Ishikawa (cell line): ENCODE results near the gene IRF8.

Experiments used
- CEBPB ChIP-seq: IDR thresholded peaks from 2 replicates; pipeline ENCODE4 v1.6.1; 2012
- CREB1 ChIP-seq: IDR thresholded peaks from 2 replicates; pipeline ENCODE4 v1.6.1; 2012; ENCODE audit warnings: low read depth
- EGR1 ChIP-seq: IDR thresholded peaks from 2 replicates; pipeline ENCODE4 v1.6.1; 2012
- EP300 ChIP-seq: IDR thresholded peaks from 2 replicates; pipeline ENCODE4 v1.6.1; 2012; ENCODE audit warnings: borderline replicate concordance
- FOXM1 ChIP-seq: IDR thresholded peaks from 2 replicates; pipeline ENCODE4 v1.6.1; 2012; ENCODE audit warnings: low read depth, borderline replicate concordance
- MAX ChIP-seq: IDR thresholded peaks from 2 replicates; pipeline ENCODE4 v1.6.1; 2012
- NFIC ChIP-seq: IDR thresholded peaks from 2 replicates; pipeline ENCODE4 v1.6.1; 2012
- RAD21 ChIP-seq: IDR thresholded peaks from 2 replicates; pipeline ENCODE4 v1.6.1; 2012; ENCODE audit warnings: low read depth
- REST ChIP-seq: IDR thresholded peaks from 2 replicates; pipeline ENCODE4 v1.6.1; 2012; ENCODE audit warnings: low read depth, mild to moderate bottlenecking
- TAF1 ChIP-seq: IDR thresholded peaks from 2 replicates; pipeline ENCODE4 v1.6.1; 2012; ENCODE audit warnings: low read depth, mild to moderate bottlenecking
- TCF12 ChIP-seq: IDR thresholded peaks from 2 replicates; pipeline ENCODE4 v1.6.1; 2012; ENCODE audit warnings: low read depth
- TEAD4 ChIP-seq: IDR thresholded peaks from 2 replicates; pipeline ENCODE4 v1.6.1; 2012
- USF1 ChIP-seq: IDR thresholded peaks from 2 replicates; pipeline ENCODE4 v1.6.1; 2012
- YY1 ChIP-seq: IDR thresholded peaks from 2 replicates; pipeline ENCODE4 v1.6.1; 2012; ENCODE audit warnings: low read depth
- ZBTB7A ChIP-seq: IDR thresholded peaks from 2 replicates; pipeline ENCODE4 v1.6.1; 2012; ENCODE audit warnings: low read depth

Gene IRF8

GRCh38 chr16:85863384-85863774 lies 35.6 kb upstream of the IRF8 start:
- no peak for TF ChIP-seq YY1
- TF ChIP-seq NFIC, result no peak

- TF ChIP-seq ZBTB7A (no peak), EGR1 (no peak), USF1 (no peak), TCF12 (no peak), YY1 (no peak), RAD21 (no peak), FOXM1 (no peak), REST (no peak), MAX (no peak), CREB1 (no peak)
Observed at GRCh38 chr16:85864965-85865364, 34.0 kb upstream of the IRF8 start.

GRCh38 chr16:85867189-85867588 lies 31.8 kb upstream of the IRF8 start:
- TF ChIP-seq EP300 (no peak), RAD21 (no peak), NFIC (no peak), USF1 (no peak), EGR1 (no peak), TEAD4 (no peak), TCF12 (no peak), ZBTB7A (no peak), YY1 (no peak), CEBPB (no peak), CREB1 (no peak)

- TF ChIP-seq EGR1, result no peak
- TF ChIP-seq CREB1, result no peak
- no peak for TF ChIP-seq TAF1
- no peak for TF ChIP-seq FOXM1
- no peak for TF ChIP-seq RAD21
- no peak for TF ChIP-seq MAX
- TF ChIP-seq NFIC, result no peak
Observed at GRCh38 chr16:85868495-85868894, 30.5 kb upstream of the IRF8 start.

- TF ChIP-seq TAF1, result no peak
- TF ChIP-seq USF1, result no peak
- no peak for TF ChIP-seq RAD21
- no peak for TF ChIP-seq REST
- no peak for TF ChIP-seq TCF12
- TF ChIP-seq EGR1, result no peak
- no peak for TF ChIP-seq TEAD4
- TF ChIP-seq EP300, result no peak
- no peak for TF ChIP-seq CEBPB
- TF ChIP-seq FOXM1, result no peak
- TF ChIP-seq ZBTB7A, result no peak
- TF ChIP-seq MAX, result no peak
- no peak for TF ChIP-seq NFIC
Observed at GRCh38 chr16:85869206-85869605, 29.8 kb upstream of the IRF8 start.

GRCh38 chr16:85869785-85870558 lies 29.0 kb upstream of the IRF8 start:
- no peak for TF ChIP-seq CREB1
- TF ChIP-seq MAX, result no peak
- no peak for TF ChIP-seq NFIC
- TF ChIP-seq TCF12, result no peak
- TF ChIP-seq CEBPB, result no peak
